NK-92 (cell line): ENCODE data around the gene ZFHX3.

Experiments used
- DNase-seq: peaks from one replicate; lab custom pipeline; 2025; ENCODE audit not compliant: unreplicated experiment; lab: John Stamatoyannopoulos, UW

Gene ZFHX3

GRCh38 chr16:72911971-72912370 is 136.0 kb downstream of the ZFHX3 start:
- no peak for DNase-seq

DNA sequence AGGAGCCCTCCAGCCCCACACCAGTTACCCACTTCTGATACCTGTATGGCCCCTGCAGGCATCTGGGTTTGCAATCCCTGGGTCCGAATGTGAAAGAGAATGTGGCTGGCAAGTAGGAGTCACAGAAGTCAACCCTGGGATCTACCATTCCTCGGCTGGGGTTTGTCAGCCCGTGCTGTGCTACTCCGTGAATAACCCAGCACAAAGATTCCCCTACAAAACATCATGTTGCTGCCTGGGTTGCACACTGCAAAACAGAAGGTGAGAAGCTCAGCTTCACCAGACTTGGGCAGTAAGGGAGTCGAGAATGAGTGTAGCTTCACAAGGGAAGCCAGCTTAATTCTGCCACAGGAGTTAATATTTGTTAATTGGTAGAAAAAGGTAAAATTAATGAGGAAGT is 137.1 kb downstream of the ZFHX3 start:
- no peak for DNase-seq

- no peak for DNase-seq
Observed at GRCh38 chr16:72910381-72910780, 137.5 kb downstream of the ZFHX3 start.

- no peak for DNase-seq
Observed at GRCh38 chr16:72909196-72909595, 138.7 kb downstream of the ZFHX3 start.

DNA sequence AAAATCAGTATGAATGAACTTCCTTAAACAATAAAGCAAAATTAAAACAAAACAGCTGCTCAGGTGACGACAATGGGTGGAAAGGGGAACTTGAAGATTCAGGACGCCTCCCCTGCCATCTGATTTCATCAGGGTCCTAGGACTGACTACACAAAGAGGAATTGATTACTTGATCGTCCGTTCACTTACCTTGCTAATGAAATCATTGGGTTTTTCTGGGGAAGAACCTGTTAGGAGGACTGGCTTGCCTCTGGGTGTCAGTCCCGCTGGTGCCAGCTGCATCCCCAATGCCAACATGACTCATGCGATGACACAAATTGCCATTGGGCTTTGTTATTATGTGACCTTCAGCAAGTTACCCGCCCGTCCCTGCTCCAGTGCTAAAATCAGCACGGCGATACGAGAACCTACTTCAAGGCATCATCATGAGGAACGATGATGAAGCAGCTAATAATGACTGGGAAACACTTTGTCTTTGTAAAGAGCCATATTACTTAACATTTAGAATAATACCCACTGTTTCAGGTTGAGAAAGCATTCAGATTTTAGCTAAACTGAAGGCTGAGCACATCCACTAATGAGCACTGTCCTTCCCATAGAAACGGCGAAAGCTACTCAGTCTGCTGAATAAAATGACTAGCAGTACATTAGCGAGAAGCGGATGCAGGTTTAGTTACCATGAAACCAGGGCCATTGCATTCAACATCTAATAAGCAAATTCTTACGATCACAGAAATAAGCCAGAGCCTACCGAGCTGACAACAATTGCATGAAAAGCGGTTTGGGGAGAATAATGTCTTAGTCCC is 139.4 kb downstream of the ZFHX3 start:
- no peak for DNase-seq

DNA sequence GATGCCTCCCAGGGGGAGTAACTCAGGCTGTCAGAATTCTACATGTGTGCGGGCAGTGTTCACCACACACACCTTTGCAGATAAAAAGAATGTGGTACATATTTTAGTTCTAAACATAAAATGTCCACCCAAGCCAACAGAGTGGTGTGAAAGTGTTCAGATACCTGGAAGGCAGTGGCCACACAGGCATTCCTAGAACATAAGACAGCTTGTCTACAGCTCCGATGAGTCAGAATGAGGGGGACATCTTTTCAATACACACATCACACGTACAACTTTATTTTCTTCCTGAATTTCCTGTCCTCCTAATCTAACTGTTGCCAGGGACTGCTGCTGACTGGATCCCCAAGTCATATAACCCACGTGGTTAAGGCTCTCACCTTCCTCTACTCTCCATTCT is 142.3 kb downstream of the ZFHX3 start:
- DNase-seq, result no peak

DNA sequence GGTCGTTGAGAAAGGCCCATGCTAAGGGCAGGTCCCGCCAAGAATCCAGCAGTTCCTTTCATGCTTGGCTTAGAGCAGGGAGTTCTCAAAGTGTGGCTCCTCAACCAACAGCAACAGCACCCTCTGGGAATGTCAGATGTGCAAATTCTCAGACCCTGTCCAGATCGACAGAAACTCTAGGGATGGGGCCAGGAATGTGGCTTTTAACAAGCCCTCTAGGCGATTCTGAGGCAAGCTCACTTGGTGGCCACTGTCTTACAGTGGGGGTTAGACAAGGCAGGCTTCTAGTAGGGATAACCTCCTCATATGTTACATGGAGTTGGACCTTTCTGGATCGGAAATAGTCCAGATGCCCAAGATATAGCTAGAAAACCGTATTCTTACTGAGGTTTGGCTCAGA is 144.8 kb downstream of the ZFHX3 start:
- no peak for DNase-seq

GRCh38 chr16:72902206-72902605 is 145.7 kb downstream of the ZFHX3 start:
- DNase-seq, result no peak

GRCh38 chr16:72901000-72901627 is 146.8 kb downstream of the ZFHX3 start:
- DNase-seq, result no peak

DNA sequence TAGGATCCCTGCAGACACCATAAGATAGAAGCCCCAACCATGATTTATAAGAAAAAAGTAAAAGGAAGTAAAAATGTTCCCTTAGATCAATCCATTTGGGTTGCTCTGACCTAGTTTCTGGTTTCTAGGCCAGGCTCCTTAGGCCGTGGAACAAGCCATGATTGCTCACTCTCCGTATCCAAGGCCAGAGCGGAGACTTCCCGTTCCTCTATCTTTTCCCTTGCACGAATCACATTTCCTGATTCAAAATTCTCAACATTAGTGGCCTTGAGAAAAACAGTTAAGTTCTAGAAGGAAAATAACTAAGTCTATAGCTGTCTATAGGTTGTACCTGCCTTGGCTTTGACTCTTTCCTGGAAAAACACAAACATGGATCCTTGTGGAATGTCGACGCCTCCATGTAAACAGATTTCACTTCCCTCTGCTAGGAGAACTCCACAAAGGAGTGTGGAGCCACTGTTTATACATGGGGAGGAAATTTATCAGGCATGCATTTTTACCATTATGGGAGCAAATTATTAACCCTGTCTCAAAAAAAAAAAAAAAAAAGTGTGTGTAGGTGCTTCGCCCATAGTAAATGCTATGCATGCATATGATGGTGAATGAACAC is 149.6 kb downstream of the ZFHX3 start:
- no peak for DNase-seq

DNA sequence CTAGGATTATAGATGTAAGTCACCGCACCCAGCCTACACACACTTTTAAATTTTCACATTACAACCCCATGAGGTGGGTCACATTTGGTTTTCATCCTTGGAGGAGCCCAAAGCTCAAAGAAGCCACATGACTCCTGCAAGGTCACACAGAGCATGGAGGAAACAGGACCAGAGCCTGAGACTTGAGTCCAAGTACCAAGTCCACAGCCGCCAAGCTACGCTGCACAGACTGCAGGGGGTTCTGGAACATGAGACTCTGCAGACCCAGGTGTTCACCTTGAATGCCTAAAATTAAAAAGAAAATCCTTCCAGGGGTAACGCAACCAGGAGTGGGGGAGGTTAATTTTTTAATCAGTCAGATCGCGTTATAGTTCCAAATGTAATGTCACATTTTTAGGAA is 150.2 kb downstream of the ZFHX3 start:
- no peak for DNase-seq

DNA sequence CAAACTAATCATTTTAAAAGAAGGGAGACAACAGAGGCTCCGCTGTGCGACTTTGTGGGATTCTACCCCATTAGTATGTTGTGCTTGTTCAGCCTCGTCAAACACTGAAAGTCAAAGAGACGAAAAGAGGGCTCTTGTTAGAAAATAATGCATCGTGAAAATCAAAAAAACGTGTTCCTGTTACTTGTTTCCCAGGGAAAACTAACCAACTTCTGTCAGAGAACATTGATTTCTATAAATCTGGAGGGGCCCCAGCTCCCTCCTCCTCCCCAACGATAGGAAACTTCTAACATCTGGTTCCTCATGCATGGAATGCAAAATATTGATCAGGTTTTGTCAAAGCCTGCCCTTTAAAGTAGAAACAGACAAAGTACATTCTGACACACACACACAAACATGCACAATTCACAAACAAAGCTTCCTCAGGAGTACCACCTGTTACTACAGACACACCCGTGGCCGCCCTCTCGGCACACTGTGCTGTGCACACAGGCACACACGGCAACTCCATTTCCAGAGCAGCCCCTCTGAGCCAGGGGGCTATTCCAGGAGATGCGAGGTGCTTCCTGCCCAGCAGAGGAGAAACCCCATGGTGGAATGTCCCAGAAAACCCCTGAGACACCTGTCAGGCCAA is 151.3 kb downstream of the ZFHX3 start:
- DNase-seq, result no peak

DNA sequence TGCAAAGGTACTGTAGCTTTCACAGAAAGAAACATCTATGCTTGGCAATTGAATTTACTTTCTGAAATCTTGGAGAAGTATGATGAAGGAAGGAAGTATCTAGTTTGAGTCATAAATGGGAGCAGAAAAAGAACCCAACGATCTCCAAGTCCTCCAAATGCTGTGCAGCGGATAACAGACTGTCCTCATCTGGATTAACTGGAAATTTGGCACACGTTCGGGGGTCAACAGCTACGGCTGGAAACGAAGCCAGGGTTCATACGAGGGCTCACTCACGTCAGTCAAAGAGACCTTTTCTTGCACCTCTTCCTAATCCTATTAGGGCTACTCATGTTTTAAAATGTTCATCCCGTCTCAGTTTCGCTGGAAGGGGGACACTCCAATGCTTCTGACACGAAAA is 152.0 kb downstream of the ZFHX3 start:
- no peak for DNase-seq

DNA sequence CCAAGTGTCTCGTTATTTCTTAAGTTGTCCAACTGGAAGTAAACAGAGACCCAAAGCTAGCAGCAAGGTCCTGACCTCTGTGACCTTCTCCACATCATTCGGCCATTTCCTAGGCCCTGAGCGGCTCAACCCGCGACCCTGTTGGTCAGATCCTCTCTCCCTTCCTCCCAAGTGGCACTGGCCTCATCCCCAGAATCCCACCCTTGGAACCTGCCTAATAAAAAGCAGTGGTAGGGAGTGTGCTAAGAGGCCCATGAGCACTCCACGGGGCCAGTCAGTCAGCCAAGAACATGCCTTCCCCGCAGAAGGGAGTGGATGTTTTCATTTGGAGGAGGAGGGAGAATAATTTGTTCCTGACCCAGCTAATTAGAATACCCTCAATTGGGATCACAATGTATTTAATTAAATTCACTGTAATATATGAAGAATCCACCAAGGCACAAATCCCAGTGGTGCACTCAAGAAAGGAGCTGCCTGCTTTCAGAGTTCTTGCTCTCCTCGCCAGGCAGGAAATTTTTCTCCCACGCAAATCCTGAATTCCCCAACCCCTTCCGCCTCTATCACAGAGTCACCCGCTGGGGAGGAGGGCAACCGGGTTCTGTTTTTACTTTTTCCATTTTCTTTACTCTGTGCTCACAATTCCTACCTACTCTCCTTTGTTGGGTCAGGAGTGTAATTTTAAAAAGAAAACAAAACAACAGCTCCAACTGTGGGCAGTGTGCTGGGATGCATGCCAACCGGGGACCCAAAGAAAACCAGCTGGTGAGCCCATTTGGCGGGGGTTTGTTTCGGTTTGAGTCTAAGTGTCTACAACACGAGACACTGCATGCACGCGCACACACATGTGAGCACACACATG is 153.4 kb downstream of the ZFHX3 start:
- DNase-seq, result no peak

DNA sequence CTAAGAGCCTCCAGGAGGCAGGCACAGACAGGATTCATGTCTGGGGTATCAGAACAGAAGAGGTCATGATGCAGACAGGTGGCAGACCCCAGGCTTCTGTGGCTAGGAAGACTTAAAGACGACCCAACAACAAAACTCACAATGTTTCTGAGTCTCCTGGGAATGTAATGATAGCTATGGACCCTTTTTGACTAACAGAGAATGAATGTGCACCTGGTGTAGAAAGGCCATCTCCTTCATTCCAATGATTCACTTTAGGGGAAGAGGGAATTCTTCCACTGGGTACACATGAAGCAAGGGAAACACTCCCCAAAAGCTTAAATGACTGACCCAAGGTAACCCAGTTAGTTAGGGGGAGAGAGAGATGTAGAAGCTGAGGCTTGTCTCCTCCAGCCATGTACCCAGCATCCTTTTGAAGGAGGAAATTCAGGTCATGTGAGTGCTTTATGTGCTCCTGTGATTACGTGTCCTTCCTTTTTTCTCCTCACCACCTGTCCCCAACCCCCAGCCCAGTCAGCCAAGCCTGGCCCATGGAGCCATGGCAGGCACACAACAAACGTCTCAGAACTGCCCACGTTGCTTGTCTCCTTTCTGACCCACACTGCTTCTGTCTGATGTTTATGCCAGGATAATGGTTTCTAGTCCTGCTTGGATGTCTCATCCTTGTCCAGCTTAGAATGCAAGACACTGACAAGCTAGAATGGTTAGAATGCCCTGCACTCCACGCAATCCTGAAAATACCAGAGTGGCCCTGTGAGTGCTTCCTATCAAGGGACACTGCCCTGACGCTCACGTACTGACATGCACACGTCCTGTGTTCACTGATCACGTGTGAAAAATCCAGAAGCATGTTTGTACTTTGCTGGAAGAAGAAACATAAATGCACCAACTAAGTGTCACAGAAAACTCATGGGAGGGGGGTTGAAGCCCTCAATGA is 156.4 kb downstream of the ZFHX3 start:
- no peak for DNase-seq

- DNase-seq, result no peak
Observed at GRCh38 chr16:72890587-72890986, 157.3 kb downstream of the ZFHX3 start.

GRCh38 chr16:72889616-72890582 is 158.0 kb downstream of the ZFHX3 start:
- DNase-seq, result no peak

- no peak for DNase-seq
Observed at GRCh38 chr16:72887537-72887936, 160.4 kb downstream of the ZFHX3 start.
